ENCODE measurements around the gene GIT1. TPM values are rescaled to one million over a fixed set of nuclear protein-coding genes. Genes with fewer than 3 reads are reported as not detected.
A peak's percentile ranks its signal among the peaks of the same experiment; 100 is the strongest.

GIT1 gene
- total and polyA plus RNA-seq, 2 of the 13 experiments (the other 11 are each of a cell fraction or from before 2014, with no cell fraction given): 14.2 to 30.8 TPM

- TF ChIP-seq BCL3 (CRISPR knock-in tag; IDR thresholded peaks at IDR 0.05) (peak; percentile 41; the same call in 1 of the 2 replicates), ETV6 (CRISPR knock-in tag; conservative IDR thresholded peaks at IDR 0.05) (no peak), ZNF776 (CRISPR knock-in tag; IDR thresholded peaks at IDR 0.05) (peak; percentile 48; the same call in 1 of the 2 replicates), PAXIP1 (CRISPR knock-in tag; conservative IDR thresholded peaks at IDR 0.05) (0 out of 2 replicates have a peak, but pooled peaks have one; percentile 21), NCOA5 (CRISPR knock-in tag; IDR thresholded peaks at IDR 0.05) (no peak), JDP2 (CRISPR knock-in tag; IDR thresholded peaks at IDR 0.05; ENCODE audit: borderline replicate concordance) (no peak), DZIP1 (CRISPR knock-in tag; IDR thresholded peaks at IDR 0.05) (0 out of 2 replicates have a peak, but pooled peaks have one; percentile 32), ZNF766 (CRISPR knock-in tag; IDR thresholded peaks at IDR 0.05; ENCODE audit: borderline replicate concordance) (no peak)
- TF ChIP-seq, protein P1, sequence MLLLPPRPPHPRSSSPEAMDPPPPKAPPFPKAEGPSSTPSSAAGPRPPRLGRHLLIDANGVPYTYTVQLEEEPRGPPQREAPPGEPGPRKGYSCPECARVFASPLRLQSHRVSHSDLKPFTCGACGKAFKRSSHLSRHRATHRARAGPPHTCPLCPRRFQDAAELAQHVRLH (CRISPR knock-in tag; IDR thresholded peaks at IDR 0.05; ENCODE audit: borderline replicate concordance, low read depth): no peak; the same call in 1 of the 2 replicates
- TF ChIP-seq, protein P2, sequence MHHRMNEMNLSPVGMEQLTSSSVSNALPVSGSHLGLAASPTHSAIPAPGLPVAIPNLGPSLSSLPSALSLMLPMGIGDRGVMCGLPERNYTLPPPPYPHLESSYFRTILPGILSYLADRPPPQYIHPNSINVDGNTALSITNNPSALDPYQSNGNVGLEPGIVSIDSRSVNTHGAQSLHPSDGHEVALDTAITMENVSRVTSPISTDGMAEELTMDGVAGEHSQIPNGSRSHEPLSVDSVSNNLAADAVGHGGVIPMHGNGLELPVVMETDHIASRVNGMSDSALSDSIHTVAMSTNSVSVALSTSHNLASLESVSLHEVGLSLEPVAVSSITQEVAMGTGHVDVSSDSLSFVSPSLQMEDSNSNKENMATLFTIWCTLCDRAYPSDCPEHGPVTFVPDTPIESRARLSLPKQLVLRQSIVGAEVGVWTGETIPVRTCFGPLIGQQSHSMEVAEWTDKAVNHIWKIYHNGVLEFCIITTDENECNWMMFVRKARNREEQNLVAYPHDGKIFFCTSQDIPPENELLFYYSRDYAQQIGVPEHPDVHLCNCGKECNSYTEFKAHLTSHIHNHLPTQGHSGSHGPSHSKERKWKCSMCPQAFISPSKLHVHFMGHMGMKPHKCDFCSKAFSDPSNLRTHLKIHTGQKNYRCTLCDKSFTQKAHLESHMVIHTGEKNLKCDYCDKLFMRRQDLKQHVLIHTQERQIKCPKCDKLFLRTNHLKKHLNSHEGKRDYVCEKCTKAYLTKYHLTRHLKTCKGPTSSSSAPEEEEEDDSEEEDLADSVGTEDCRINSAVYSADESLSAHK (CRISPR knock-in tag; IDR thresholded peaks at IDR 0.05; ENCODE audit: borderline replicate concordance): no peak
- TF ChIP-seq, protein P3, sequence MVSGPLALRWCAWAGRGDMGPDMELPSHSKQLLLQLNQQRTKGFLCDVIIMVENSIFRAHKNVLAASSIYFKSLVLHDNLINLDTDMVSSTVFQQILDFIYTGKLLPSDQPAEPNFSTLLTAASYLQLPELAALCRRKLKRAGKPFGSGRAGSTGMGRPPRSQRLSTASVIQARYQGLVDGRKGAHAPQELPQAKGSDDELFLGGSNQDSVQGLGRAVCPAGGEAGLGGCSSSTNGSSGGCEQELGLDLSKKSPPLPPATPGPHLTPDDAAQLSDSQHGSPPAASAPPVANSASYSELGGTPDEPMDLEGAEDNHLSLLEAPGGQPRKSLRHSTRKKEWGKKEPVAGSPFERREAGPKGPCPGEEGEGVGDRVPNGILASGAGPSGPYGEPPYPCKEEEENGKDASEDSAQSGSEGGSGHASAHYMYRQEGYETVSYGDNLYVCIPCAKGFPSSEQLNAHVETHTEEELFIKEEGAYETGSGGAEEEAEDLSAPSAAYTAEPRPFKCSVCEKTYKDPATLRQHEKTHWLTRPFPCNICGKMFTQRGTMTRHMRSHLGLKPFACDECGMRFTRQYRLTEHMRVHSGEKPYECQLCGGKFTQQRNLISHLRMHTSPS (CRISPR knock-in tag; IDR thresholded peaks at IDR 0.05; ENCODE audit: low read depth): no peak; the same call in 1 of the 2 replicates
Measured at GRCh38 chr17:29565643-29566472, 23.6 kb downstream of the GIT1 start (continued).
